ENCODE results near the gene NANP.

NANP gene

DNA sequence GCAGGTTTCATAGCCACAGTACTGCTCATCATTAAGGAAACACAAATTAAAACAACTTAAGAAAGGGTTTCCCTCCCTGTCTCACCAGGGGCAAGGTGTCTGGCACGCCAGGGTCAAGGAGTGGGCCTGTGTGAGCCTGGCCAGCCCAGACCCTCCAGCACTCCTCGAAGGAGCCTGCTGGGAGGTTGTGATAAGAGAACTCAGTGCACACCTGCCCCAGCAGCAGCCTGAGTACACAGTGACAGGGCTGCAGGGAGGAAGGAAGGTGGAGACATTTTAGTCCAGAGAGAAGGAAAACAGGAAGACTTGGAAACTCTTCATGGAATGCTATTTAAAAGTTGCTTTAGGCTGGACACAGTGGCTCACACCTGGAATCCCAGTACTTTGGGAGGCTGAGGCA lies 52.6 kb downstream of the NANP start:
- no peak for DNase-seq (ENCODE audit: low read depth)

DNA sequence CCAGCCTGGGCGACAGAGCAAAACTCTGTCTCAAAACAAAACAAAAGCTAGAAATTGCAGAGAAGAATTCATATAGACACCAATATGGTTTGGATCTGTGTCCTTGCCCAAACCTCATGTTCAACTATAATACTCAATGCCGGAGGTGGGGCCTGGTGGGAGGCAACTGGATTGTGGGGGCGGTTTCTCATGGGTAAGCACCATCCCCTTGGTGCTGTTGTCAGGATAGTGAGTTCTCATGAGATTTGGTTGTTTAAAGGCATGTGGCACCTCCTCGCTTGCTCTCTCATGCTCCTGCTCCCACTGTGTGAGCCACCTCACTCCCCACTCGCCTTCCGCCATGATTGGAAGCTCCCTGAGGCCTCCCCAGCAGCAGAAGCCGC lies 53.7 kb downstream of the NANP start:
- no peak for DNase-seq (ENCODE audit: low read depth)

DNA sequence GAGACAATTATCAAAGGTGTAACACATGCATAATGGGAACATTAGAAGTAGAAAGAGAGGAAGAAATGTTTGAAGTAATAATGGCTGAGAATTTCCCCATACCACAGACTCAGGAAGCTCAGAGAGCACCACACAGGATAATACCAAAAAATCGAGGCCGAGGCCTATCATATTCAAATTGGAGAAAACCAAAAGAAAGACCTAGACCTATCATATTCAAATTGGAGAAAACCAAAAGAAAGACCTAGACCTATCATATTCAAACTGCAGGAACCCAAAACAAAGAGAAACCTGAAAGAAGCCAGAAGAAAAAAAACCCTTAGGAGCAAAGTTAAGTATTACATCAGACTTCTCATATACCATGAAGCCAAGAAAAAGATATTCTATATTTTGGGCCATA lies 56.5 kb downstream of the NANP start:
- DNase-seq (ENCODE audit: low read depth) = no peak

DNA sequence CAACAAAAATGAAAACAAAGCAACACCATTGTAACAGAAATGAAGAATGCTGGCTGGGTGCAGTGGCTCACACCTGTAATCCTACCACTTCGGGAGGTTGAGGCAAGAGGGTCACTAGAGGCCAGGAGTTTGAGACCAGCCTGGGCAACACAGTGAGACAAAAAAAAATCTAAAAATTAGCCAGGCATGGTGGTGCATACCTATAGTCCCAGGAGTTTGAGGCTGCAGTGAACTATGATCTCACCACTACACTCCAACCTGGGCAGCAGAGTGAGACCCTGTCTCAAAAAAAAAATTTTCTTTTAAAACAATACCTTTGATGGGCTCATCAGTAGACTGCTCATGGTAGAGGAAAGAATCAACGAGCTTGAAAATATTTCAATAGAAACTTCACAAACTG lies 57.0 kb downstream of the NANP start:
- no peak for DNase-seq (ENCODE audit: low read depth)

GRCh38 chr20:25565578-25566157 lies 58.1 kb downstream of the NANP start:
- no peak for DNase-seq (ENCODE audit: low read depth)

- no peak for DNase-seq (ENCODE audit: low read depth)
These were observed 59.9 kb downstream of the NANP start for GRCh38 chr20:25563876-25564275.

GRCh38 chr20:25563362-25563761 lies 60.5 kb downstream of the NANP start:
- no peak for DNase-seq (ENCODE audit: low read depth)

All from amniotic epithelial cell (primary cell).